B cell (primary cell): ENCODE measurements around the gene MCTP1. TPM values are rescaled to one million over a fixed set of nuclear protein-coding genes. Genes with fewer than 3 reads are reported as not detected.

ENCODE experiments used
- ATAC-seq: fragments of 200-7000 bp; cut with Tn5 transposase; one replicate; pipeline ENCODE4 v1.10.0; 2021; ENCODE audit warnings: low read depth, mild to moderate bottlenecking, moderate number of reproducible peaks, moderate library complexity
- CTCF ChIA-PET: fragments of 350-600 bp; sonication (Branson Sonifier 250); formaldehyde crosslinking; loops from one replicate; lab custom pipeline; 2021; ENCODE audit warnings: antibody characterized with exemption, inconsistent platforms; lab: Charles Lee
- POLR2A ChIA-PET: fragments of 350-600 bp; sonication (Branson Sonifier 250); formaldehyde crosslinking; loops from one replicate; lab custom pipeline; 2021; ENCODE audit warnings: antibody characterized with exemption; lab: Charles Lee
- DNase-seq: peaks from one replicate; pipeline ENCODE4 v3.0.0; 2013
- H2AFZ ChIP-seq: 2 replicates; pipeline ENCODE4 v1.6.1; 2012; ENCODE audit warnings: mild to moderate bottlenecking, low read depth, low read length; ENCODE audit not compliant: insufficient read depth, poor library complexity, severe bottlenecking
- H3K27ac ChIP-seq, 2 donors: 1 replicate in 1 of 2; 2 replicates in 1 of 2; pipeline ENCODE4 v1.5.1; 2012 to 2013; ENCODE audit warnings: low read length in 2 of 2, mild to moderate bottlenecking in 2 of 2, moderate library complexity in 1 of 2
- H3K27me3 ChIP-seq, 4 experiments: fragments of 200-600 bp in 1 of 4; sonication (generic) in 1 of 4; replicated peaks in 1 of 4; 1 replicate in 2 of 4; 2 replicates in 2 of 4; pipeline versions ENCODE4 v1.6.1 to v1.7.0; 2013 to 2016; ENCODE audit warnings: low read length in 3 of 4, mild to moderate bottlenecking in 2 of 4, mixed read lengths in 1 of 4, moderate library complexity in 1 of 4; ENCODE audit not compliant: insufficient read depth in 4 of 4, control insufficient read depth in 3 of 4; ENCODE audit errors: control extremely low read depth in 1 of 4
- H3K36me3 ChIP-seq, 2 experiments: replicated peaks in 1 of 2; 1 replicate in 1 of 2; 2 replicates in 1 of 2; pipeline versions ENCODE4 v1.6.1 to v1.7.1; 2013; ENCODE audit warnings: low read length in 1 of 2; ENCODE audit not compliant: insufficient read depth in 2 of 2, control insufficient read depth in 1 of 2; ENCODE audit errors: control extremely low read depth in 1 of 2, extremely low read depth in 1 of 2
- H3K4me1 ChIP-seq, 2 donors: fragments of 200-600 bp in 1 of 2; sonication (generic) in 1 of 2; 1 replicate in 1 of 2; 2 replicates in 1 of 2; pipeline versions ENCODE4 v1.5.1 to v1.6.1; 2013 to 2017; ENCODE audit warnings: low read length in 2 of 2; ENCODE audit not compliant: control insufficient read depth in 2 of 2, insufficient read depth in 2 of 2
- H3K4me2 ChIP-seq: replicated peaks from 2 replicates; pipeline ENCODE3; 2012; ENCODE audit warnings: mild to moderate bottlenecking, low read depth, low read length; ENCODE audit not compliant: poor library complexity, severe bottlenecking
- H3K4me3 ChIP-seq, 5 experiments: fragments of 200-600 bp in 1 of 5; sonication (generic) in 1 of 5; 1 replicate in 3 of 5; 2 replicates in 2 of 5; pipeline versions ENCODE4 v1.5.1 to v1.7.0; 2011 to 2016; ENCODE audit warnings: low read length in 4 of 5, mild to moderate bottlenecking in 4 of 5, low read depth in 2 of 5, control low read depth in 1 of 5, moderate library complexity in 1 of 5; ENCODE audit not compliant: insufficient read depth in 1 of 5; ENCODE audit errors: control extremely low read depth in 1 of 5, extremely low read depth in 1 of 5
- H3K79me2 ChIP-seq: fragments of 200-600 bp; sonication (generic); one replicate; pipeline ENCODE4 v1.6.0; 2016; ENCODE audit warnings: low read length; ENCODE audit not compliant: control insufficient read depth, insufficient read depth
- H3K9ac ChIP-seq: fragments of 200-600 bp; sonication (generic); 2 replicates; pipeline ENCODE4 v1.6.1; 2017; ENCODE audit warnings: mild to moderate bottlenecking, low read length, moderate library complexity
- H3K9me3 ChIP-seq, 3 donors: one replicate each; pipeline versions ENCODE4 v1.6.1 to v1.7.1; 2013; ENCODE audit warnings: low read length in 2 of 3; ENCODE audit not compliant: control insufficient read depth in 2 of 3, insufficient read depth in 1 of 3; ENCODE audit errors: control extremely low read depth in 1 of 3
- H4K20me1 ChIP-seq: 2 replicates; pipeline ENCODE4 v1.6.0; 2012; ENCODE audit warnings: mild to moderate bottlenecking, low read length; ENCODE audit not compliant: insufficient read depth, control insufficient read depth, poor library complexity, severe bottlenecking
- H3K27ac Mint-ChIP-seq: one replicate; pipeline ENCODE4 v1.8.0; 2021; ENCODE audit warnings: mixed read lengths
- H3K27me3 Mint-ChIP-seq: one replicate; pipeline ENCODE4 v1.8.0; 2021; ENCODE audit warnings: mixed read lengths
- H3K4me1 Mint-ChIP-seq: one replicate; pipeline ENCODE4 v1.8.0; 2021; ENCODE audit warnings: mixed read lengths
- H3K4me3 Mint-ChIP-seq: one replicate; pipeline ENCODE4 v1.8.0; 2021; ENCODE audit warnings: mixed read lengths
- H3K9me3 Mint-ChIP-seq: one replicate; pipeline ENCODE4 v1.8.0; 2022; ENCODE audit warnings: mixed read lengths; ENCODE audit not compliant: insufficient read depth
- CTCF ChIP-seq: fragments of 200-600 bp; IDR thresholded peaks from one replicate; pipeline ENCODE4 v1.8.0; 2022; ENCODE audit warnings: antibody characterized with exemption, mild to moderate bottlenecking
- EZH2 ChIP-seq: IDR thresholded peaks from 2 replicates; pipeline ENCODE4 v1.6.1; 2012; ENCODE audit warnings: borderline replicate concordance, low read depth, mild to moderate bottlenecking, moderate library complexity, low read length; ENCODE audit not compliant: insufficient read depth, poor library complexity, severe bottlenecking
- WGBS: methylation state at CpG from one replicate; pipeline ENCODE4 v1.1.5; 2013; ENCODE audit warnings: missing lambda C conversion rate; ENCODE audit not compliant: insufficient coverage; 5-methylcytosine and 5-hydroxymethylcytosine counted together
- intact Hi-C: fragments of 100-400 bp; cut with micrococcal nuclease; formaldehyde crosslinking; loops from one replicate; pipeline ENCODE4 v1.10.0; 2022
- polyA plus RNA-seq: library from polyadenylated mRNA; depleted of rRNA; stranded (reverse); fragments of >200 nt; gene quantifications from 2 replicates; pipeline ENCODE4 v1.2.3, GENCODE V29; 2012
- total RNA-seq, 2 donors: library from RNA; stranded (reverse); fragments of 120-200 nt in 1 of 2; gene quantifications; 1 replicate in 1 of 2; 2 replicates in 1 of 2; pipeline versions ENCODE4 v1.2.3 to v1.2.4, GENCODE V29; 2013 to 2022

MCTP1 gene
- total and polyA plus RNA-seq, 2 donors (not counting 1 experiment from before 2014, with no cell fraction given): 0.42 to 2.5 TPM

DNA sequence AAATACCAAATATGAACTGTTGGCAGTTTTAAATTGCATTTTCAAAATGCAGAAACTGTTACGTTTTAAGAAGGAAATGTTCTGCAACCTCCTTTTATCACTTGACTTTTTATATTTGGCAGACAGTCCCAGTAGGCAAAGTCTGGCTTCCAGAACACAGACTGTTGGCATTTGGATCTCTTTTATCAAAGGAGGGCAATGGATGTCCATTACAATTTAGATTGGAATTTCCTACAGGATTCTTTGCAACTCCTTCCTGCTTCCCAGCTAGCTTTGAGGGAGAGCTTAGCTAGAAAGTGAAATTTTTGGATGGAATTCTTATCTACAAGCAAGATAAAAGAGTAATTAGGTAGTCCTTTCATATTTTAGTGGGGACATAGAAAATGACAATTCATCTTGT is 523.8 kb downstream of the MCTP1 start:
- ATAC-seq (no peak), DNase-seq (no peak)
- Mint-ChIP-seq H3K9me3 (no peaks in the 10 kb centered on the region), H3K27ac (no peak overlapping the region), H3K27me3 (peaks cover 3% of the 10 kb centered on the region), H3K4me3 (no peak overlapping the region), H3K4me1 (no peaks in the 10 kb centered on the region)
- Histone ChIP-seq H3K79me2 (no peaks in the 10 kb centered on the region), H3K4me2 (no peak overlapping the region), H3K36me3 (no peaks in the 10 kb centered on the region), H3K4me3 (no peak overlapping the region), H2AFZ (no peak overlapping the region), H3K27me3 (no peaks in the 10 kb centered on the region), H3K9ac (no peak overlapping the region), H3K27ac (no peak overlapping the region), H3K4me1 (no peaks in the 10 kb centered on the region), H4K20me1 (no peaks in the 10 kb centered on the region), H3K9me3 (no peaks in the 10 kb centered on the region)
- intact Hi-C loops: no loop called here
- POLR2A ChIA-PET: no interaction called here
- TF ChIP-seq EZH2 (no peak), CTCF (no peak)
- CTCF ChIA-PET: interaction anchor here (1.8 kb wide), 1 partner anchor 23 kb away, joined by 5 read pairs; no protein-coding TSS in a partner anchor
- no CpG with 5 or more reads among the region's 1 CpG for WGBS

DNA sequence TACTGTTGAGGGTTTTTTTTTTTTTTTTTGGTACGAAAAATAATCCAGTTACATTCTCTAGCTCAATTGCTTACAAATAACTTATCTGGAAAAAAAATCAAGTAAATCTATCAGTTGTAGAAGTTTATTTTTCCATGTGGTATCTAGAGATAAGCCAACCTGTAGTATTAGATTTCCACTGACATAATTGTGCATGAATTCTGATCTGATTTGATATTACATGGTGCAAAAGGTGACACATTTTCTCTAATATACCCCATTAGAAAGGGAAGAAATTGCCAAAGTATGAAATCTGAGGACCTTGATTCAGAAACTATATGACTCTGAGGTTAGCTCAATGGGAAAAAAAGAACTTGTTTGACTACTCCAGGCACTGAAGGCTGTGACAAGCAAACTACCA is 524.9 kb downstream of the MCTP1 start:
- Histone ChIP-seq H3K9me3 (no peaks in the 10 kb centered on the region), H3K4me3 (no peak overlapping the region), H3K36me3 (no peaks in the 10 kb centered on the region), H3K79me2 (no peaks in the 10 kb centered on the region), H3K27me3 (no peaks in the 10 kb centered on the region), H3K4me1 (no peaks in the 10 kb centered on the region), H4K20me1 (no peaks in the 10 kb centered on the region), H2AFZ (no peak overlapping the region), H3K4me2 (no peak overlapping the region), H3K9ac (no peak overlapping the region), H3K27ac (no peak overlapping the region)
- ChIA-PET POLR2A (no interaction called here), CTCF (interaction anchor here (1.8 kb wide), 1 partner anchor 22 kb away, joined by 5 read pairs; no protein-coding TSS in a partner anchor)
- no peak overlapping the region for H3K4me3 Mint-ChIP-seq
- no CpG with 5 or more reads among the region's 1 CpG for WGBS
- no peak overlapping the region for H3K27ac Mint-ChIP-seq
- DNase-seq (no peak), ATAC-seq (no peak)
- H3K4me1 Mint-ChIP-seq: no peaks in the 10 kb centered on the region
- H3K27me3 Mint-ChIP-seq: peaks cover 3% of the 10 kb centered on the region
- H3K9me3 Mint-ChIP-seq: no peaks in the 10 kb centered on the region
- TF ChIP-seq EZH2: no peak
- no peak for TF ChIP-seq CTCF
- intact Hi-C loops: no loop called here
